Endothelial cell of umbilical vein (primary cell): ENCODE data around the gene DDX17. TPM values are rescaled to one million over a fixed set of nuclear protein-coding genes. Genes with fewer than 3 reads are reported as not detected.

Experiments used
- BruUV-seq: library from RNA; stranded (reverse); fragments of 400-500 nt; replicated peaks from 2 replicates; lab custom pipeline; 2021; lab: Mats Ljungman, UMichigan
- CTCF ChIA-PET: fragments of 300-600, 350-600 bp; sonication (Branson Sonifier 250); formaldehyde crosslinking; loops from one replicate; lab custom pipeline; 2021; ENCODE audit warnings: antibody characterized with exemption, inconsistent platforms; lab: Charles Lee
- POLR2A ChIA-PET: fragments of 300-600, 350-600 bp; sonication (Branson Sonifier 250); formaldehyde crosslinking; loops from one replicate; lab custom pipeline; 2021; ENCODE audit warnings: antibody characterized with exemption, inconsistent platforms; lab: Charles Lee
- DNase-seq: peaks from one replicate; pipeline ENCODE4 v3.0.0-alpha.2; 2011; ENCODE audit warnings: low read depth, low spot score
- FAIRE-seq: peaks from 2 replicates; lab custom pipeline; 2011; peaks lifted over from hg19 to GRCh38; lab: Jason Lieb, UNC
- H2AFZ ChIP-seq: 2 replicates; pipeline ENCODE4 v1.6.0; 2012; ENCODE audit warnings: low read depth, low read length, control low read depth, inconsistent platforms
- H3K27ac ChIP-seq: 2 replicates; pipeline ENCODE4 v1.5.1; 2011; ENCODE audit warnings: low read depth, mild to moderate bottlenecking, control low read depth, low read length, moderate library complexity; ENCODE audit not compliant: insufficient read depth
- H3K27me3 ChIP-seq, 2 experiments: 2 replicates each; pipeline versions ENCODE4 v1.6.0 to v1.6.1; 2011; ENCODE audit warnings: low read length in 2 of 2, mixed read lengths in 1 of 2; ENCODE audit not compliant: control insufficient read depth in 2 of 2, insufficient read depth in 2 of 2
- H3K36me3 ChIP-seq, 2 experiments: 2 replicates in 1 of 2; 3 replicates in 1 of 2; pipeline ENCODE4 v1.5.1; 2011; ENCODE audit warnings: low read length in 2 of 2, mild to moderate bottlenecking in 1 of 2, moderate library complexity in 1 of 2; ENCODE audit not compliant: control insufficient read depth in 2 of 2, insufficient read depth in 2 of 2; ENCODE audit errors: extremely low read depth in 1 of 2
- H3K4me1 ChIP-seq: 3 replicates; pipeline ENCODE4 v1.5.1; 2011; ENCODE audit warnings: mild to moderate bottlenecking, low read length; ENCODE audit not compliant: control insufficient read depth, insufficient read depth; ENCODE audit errors: extremely low read depth
- H3K4me2 ChIP-seq: 2 replicates; pipeline ENCODE4 v1.6.1; 2011; ENCODE audit warnings: low read length, control low read depth, mixed read lengths; ENCODE audit not compliant: insufficient read depth
- H3K4me3 ChIP-seq, 3 experiments: fragments of 200-600 bp in 1 of 3; sonication (generic), shearing (Covaris generic) in 1 of 3; replicated peaks in 1 of 3; 2 replicates each; pipeline ENCODE4 v1.5.1; 2011 to 2016; ENCODE audit warnings: control low read depth in 3 of 3, low read length in 3 of 3, mild to moderate bottlenecking in 2 of 3, inconsistent platforms in 1 of 3, low read depth in 1 of 3, moderate library complexity in 1 of 3; ENCODE audit not compliant: insufficient read depth in 1 of 3
- H3K79me2 ChIP-seq: 2 replicates; pipeline ENCODE4 v1.6.0; 2012; ENCODE audit warnings: low read length, inconsistent platforms; ENCODE audit not compliant: control insufficient read depth, insufficient read depth
- H3K9ac ChIP-seq: replicated peaks from 2 replicates; pipeline ENCODE3; 2011; ENCODE audit warnings: low read length, control low read depth; ENCODE audit not compliant: insufficient read depth; ENCODE audit errors: extremely low read depth
- H3K9me1 ChIP-seq: replicated peaks from 3 replicates; pipeline ENCODE4 v1.6.0; 2011; ENCODE audit warnings: mild to moderate bottlenecking, low read length; ENCODE audit not compliant: control insufficient read depth, insufficient read depth; ENCODE audit errors: extremely low read depth
- H3K9me3 ChIP-seq: replicated peaks from 2 replicates; pipeline ENCODE4 v1.5.1; 2012; ENCODE audit warnings: low read length, inconsistent platforms; ENCODE audit not compliant: control insufficient read depth, insufficient read depth
- H4K20me1 ChIP-seq: replicated peaks from 2 replicates; pipeline ENCODE3; 2011; ENCODE audit warnings: mild to moderate bottlenecking, low read length; ENCODE audit not compliant: control insufficient read depth, insufficient read depth; ENCODE audit errors: extremely low read depth
- CTCF ChIP-seq, 2 donors: IDR thresholded peaks; 1 replicate in 1 of 2; 2 replicates in 1 of 2; pipeline ENCODE4 v1.5.1; 2011; ENCODE audit warnings: low read length in 2 of 2, mild to moderate bottlenecking in 2 of 2, moderate library complexity in 2 of 2, control low read depth in 1 of 2, inconsistent platforms in 1 of 2, low read depth in 1 of 2; ENCODE audit not compliant: insufficient read depth in 1 of 2; ENCODE audit errors: extremely low read depth in 1 of 2
- EZH2 ChIP-seq: IDR thresholded peaks from 2 replicates; pipeline ENCODE4 v1.6.1; 2012; ENCODE audit warnings: borderline replicate concordance, low read depth, mild to moderate bottlenecking, moderate library complexity, low read length, inconsistent platforms; ENCODE audit not compliant: severe bottlenecking
- FOS ChIP-seq: IDR thresholded peaks from 2 replicates; pipeline ENCODE4 v1.6.1; 2011; ENCODE audit warnings: mild to moderate bottlenecking, low read length, moderate library complexity, borderline replicate concordance; ENCODE audit not compliant: insufficient read depth
- GATA2 ChIP-seq: IDR thresholded peaks from 2 replicates; pipeline ENCODE4 v1.7.0; 2011; ENCODE audit warnings: low read depth, mild to moderate bottlenecking, moderate library complexity, mixed read lengths, low read length; ENCODE audit not compliant: insufficient read length, insufficient read depth
- JUN ChIP-seq: IDR thresholded peaks from 2 replicates; pipeline ENCODE4 v1.6.1; 2011; ENCODE audit warnings: borderline replicate concordance, low read depth; ENCODE audit not compliant: insufficient read length, insufficient read depth
- MAX ChIP-seq: IDR thresholded peaks from 2 replicates; pipeline ENCODE4 v1.6.1; 2011; ENCODE audit not compliant: insufficient read depth, insufficient read length
- MYC ChIP-seq: IDR thresholded peaks from one replicate; pipeline ENCODE4 v1.6.1; 2011; ENCODE audit warnings: mild to moderate bottlenecking, low read depth, low read length
- POLR2A ChIP-seq: IDR thresholded peaks from 2 replicates; pipeline ENCODE4 v1.6.1; 2012; ENCODE audit warnings: low read depth, mild to moderate bottlenecking, control low read depth, low read length
- POLR2AphosphoS5 ChIP-seq: IDR thresholded peaks from 2 replicates; pipeline ENCODE4 v1.6.1; 2012; ENCODE audit warnings: low read depth, mild to moderate bottlenecking, control low read depth, low read length, moderate library complexity; ENCODE audit not compliant: insufficient read depth
- dilution Hi-C: fragments of 300-500 bp; cut with MboI; formaldehyde crosslinking; loops from one replicate; pipeline ENCODE4 v1.15.0; 2019; ENCODE audit warnings: low sequenced_read_pairs; ENCODE audit not compliant: extremely low pct_ligation_motif_present
- intact Hi-C: fragments of 100-400 bp; cut with micrococcal nuclease; formaldehyde crosslinking; loops from one replicate; pipeline ENCODE4 v1.10.0; 2022
- polyA plus RNA-seq, 4 experiments: library from polyadenylated mRNA; depleted of rRNA in 3 of 4; stranded (reverse) in 3 of 4; unstranded in 1 of 4; fragments of >200 nt; gene quantifications; 2 replicates each; pipeline versions ENCODE4 v1.2.1 to v1.2.3, GENCODE V29; 2011 to 2012; ENCODE audit warnings: missing spikeins in 1 of 4
- total RNA-seq: library from RNA; stranded (reverse); gene quantifications from 2 replicates; pipeline ENCODE4 v1.2.3, GENCODE V29; 2021

DDX17 gene
- total and polyA plus RNA-seq, 2 donors (not counting 3 experiments of a cell fraction or from before 2014, with no cell fraction given), result 393 to 402 TPM

- Histone ChIP-seq H3K9ac (no peak overlapping the region), H3K4me3 (peak overlapping the region in 1 of 3 experiments; percentile 89), H2AFZ (no peak overlapping the region), H3K9me3 (no peaks in the 10 kb centered on the region), H3K27me3 (no peaks in the 10 kb centered on the region), H3K79me2 (peaks cover 86% of the 10 kb centered on the region), H3K9me1 (no peaks in the 10 kb centered on the region), H3K4me2 (peak overlapping the region; percentile 84), H3K36me3 (peaks cover 24 to 37% of the 10 kb centered on the region in 2 experiments), H4K20me1 (peaks cover 26% of the 10 kb centered on the region), H3K27ac (no peak overlapping the region), H3K4me1 (peaks cover 21% of the 10 kb centered on the region)
- intact Hi-C loops, result loop anchor here (10.0 kb wide), 1 partner anchor 203 kb away; the partner anchor contains the start of genes GTPBP1 and JOSD1
- TF ChIP-seq FOS (no peak), MAX (no peak), JUN (no peak), GATA2 (no peak), POLR2AphosphoS5 (no peak), CTCF (IDR thresholded peaks at IDR 0.05; ENCODE audit: extremely low read depth in 1 of 2, insufficient read depth in 1 of 2, low read depth in 1 of 2, low read length in 2 of 2) (no peak), MYC (no peak), EZH2 (no peak), POLR2A (no peak)
- no peak for FAIRE-seq
- POLR2A ChIA-PET, result interaction anchor here (0.6 to 1.5 kb wide), 5 partner anchors 11 to 302 kb away, joined by 3 to 7 read pairs (median 4); no protein-coding TSS in a partner anchor
- dilution Hi-C loops, result no loop called here
- CTCF ChIA-PET, result interaction anchor here (1.2 to 2.3 kb wide), 5 partner anchors 11 to 450 kb away, joined by 3 to 8 read pairs (median 3); partner anchors contain the start of gene TOMM22
- DNase-seq, result no peak
- BruUV-seq, result no TSS peak
Observed at GRCh38 chr22:38501797-38502672, 4.1 kb downstream of the DDX17 start.
